Bronchial epithelial cell (primary cell): ENCODE measurements around the gene TMEM108. TPM values are rescaled to one million over a fixed set of nuclear protein-coding genes. Genes with fewer than 3 reads are reported as not detected.

Experiments used
- DNase-seq: peaks from one replicate; pipeline ENCODE4 v3.0.0-alpha.2; 2010; ENCODE audit warnings: low read depth
- FAIRE-seq: peaks from 2 replicates; lab custom pipeline; 2011; peaks lifted over from hg19 to GRCh38; lab: Jason Lieb, UNC
- H3K27me3 ChIP-seq: 2 replicates; pipeline ENCODE4 v1.5.1; 2011; ENCODE audit warnings: low read length; ENCODE audit not compliant: control insufficient read depth, insufficient read depth
- H3K36me3 ChIP-seq: 2 replicates; pipeline ENCODE4 v1.5.1; 2011; ENCODE audit warnings: low read length; ENCODE audit not compliant: control insufficient read depth, insufficient read depth
- H3K4me3 ChIP-seq: 2 replicates; pipeline ENCODE4 v1.5.1; 2011; ENCODE audit warnings: mild to moderate bottlenecking, low read depth, low read length, control low read depth
- CTCF ChIP-seq: IDR thresholded peaks from 2 replicates; pipeline ENCODE4 v1.5.1; 2011; ENCODE audit warnings: mild to moderate bottlenecking, moderate library complexity, low read length, control low read depth, inconsistent platforms; ENCODE audit not compliant: insufficient read depth, severe bottlenecking
- total RNA-seq: library from RNA; depleted of rRNA; stranded (reverse); fragments of >200 nt; gene quantifications from 2 replicates; pipeline ENCODE4 v1.2.1, GENCODE V29; 2014

TMEM108 gene
- total RNA-seq, 1 donor from 2014 or later, result not detected

DNA sequence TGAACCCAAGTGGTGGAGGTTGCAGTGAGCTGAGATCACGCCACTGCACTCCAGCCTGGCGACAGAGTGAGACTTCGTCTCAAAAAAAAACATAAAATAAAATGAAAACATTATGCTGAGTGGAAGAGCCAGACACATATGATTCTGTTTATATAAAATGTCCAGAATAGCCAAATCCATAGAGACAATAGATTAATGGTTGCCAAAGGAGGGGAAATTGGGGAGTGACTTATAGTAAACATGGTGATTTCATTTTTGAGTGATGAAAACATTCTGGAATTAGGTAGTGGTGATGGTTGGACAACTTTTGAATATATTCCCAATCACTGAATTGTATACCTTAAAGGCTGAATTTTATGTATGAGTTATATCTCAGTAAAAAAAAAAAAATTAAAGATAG, 189.6 kb downstream of the TMEM108 start:
- no peaks in the 10 kb centered on the region for H3K36me3 ChIP-seq
- no peak overlapping the region for H3K4me3 ChIP-seq
- H3K27me3 ChIP-seq, result no peaks in the 10 kb centered on the region
- DNase-seq, result no peak
- FAIRE-seq, result no peak
- TF ChIP-seq CTCF, result no peak

- FAIRE-seq (no peak), DNase-seq (no peak)
- TF ChIP-seq CTCF, result no peak
- Histone ChIP-seq H3K36me3 (no peaks in the 10 kb centered on the region), H3K27me3 (no peaks in the 10 kb centered on the region), H3K4me3 (no peak overlapping the region)
Observed at GRCh38 chr3:133230195-133230594, 192.0 kb downstream of the TMEM108 start.

- no peak overlapping the region for H3K4me3 ChIP-seq
- FAIRE-seq (no peak), DNase-seq (no peak)
- no peaks in the 10 kb centered on the region for H3K27me3 ChIP-seq
- no peak for TF ChIP-seq CTCF
- H3K36me3 ChIP-seq, result no peaks in the 10 kb centered on the region
Observed at GRCh38 chr3:133236901-133237300, 198.7 kb downstream of the TMEM108 start.

DNA sequence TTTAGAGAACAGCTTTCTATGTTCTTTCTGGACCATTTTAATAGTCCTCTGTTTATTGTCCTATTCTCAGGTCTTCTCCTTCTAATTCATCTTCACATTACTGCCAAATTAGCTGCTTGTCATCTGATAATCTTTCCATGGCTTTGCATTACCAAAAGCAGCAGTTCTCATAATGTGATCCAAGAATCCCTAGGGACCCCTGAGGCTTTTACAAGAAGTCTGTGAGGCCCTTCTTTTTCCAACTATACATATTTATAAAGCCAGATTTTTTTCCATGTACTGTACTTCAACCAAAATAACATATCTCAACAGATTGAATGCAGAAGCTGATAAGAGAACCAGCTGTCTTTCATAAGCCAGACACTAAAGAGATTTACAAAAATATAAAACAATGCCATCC, 199.2 kb downstream of the TMEM108 start:
- Histone ChIP-seq H3K27me3 (no peaks in the 10 kb centered on the region), H3K4me3 (no peak overlapping the region), H3K36me3 (no peaks in the 10 kb centered on the region)
- FAIRE-seq (no peak), DNase-seq (no peak)
- TF ChIP-seq CTCF, result no peak

- no peak for FAIRE-seq
- Histone ChIP-seq H3K27me3 (no peaks in the 10 kb centered on the region), H3K4me3 (no peak overlapping the region), H3K36me3 (no peaks in the 10 kb centered on the region)
- DNase-seq, result no peak
- no peak for TF ChIP-seq CTCF
Observed at GRCh38 chr3:133238015-133238414, 199.8 kb downstream of the TMEM108 start.

DNA sequence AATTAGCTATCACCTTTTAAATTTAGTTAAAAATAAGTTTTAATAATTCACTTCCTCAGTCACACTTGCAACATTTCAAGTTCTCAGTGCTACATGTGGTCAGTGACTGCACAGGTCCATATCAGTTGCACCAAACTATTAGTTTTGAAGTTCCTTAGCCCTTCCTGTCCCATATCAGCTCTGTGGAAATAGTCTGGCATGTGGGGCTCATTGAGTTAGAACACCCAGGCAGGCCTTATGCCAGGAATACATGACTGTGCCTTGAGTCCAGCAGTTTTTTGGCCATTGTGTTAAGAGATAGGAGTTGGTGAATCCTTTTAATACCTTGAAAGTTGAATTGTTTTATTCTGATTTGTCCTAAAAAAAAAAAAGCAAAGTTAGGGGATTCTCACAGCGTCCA, 207.9 kb downstream of the TMEM108 start:
- FAIRE-seq, result no peak
- no peak for DNase-seq

More for the DNA sequence above, 207.9 kb downstream of the TMEM108 start:
- no peak overlapping the region for H3K4me3 ChIP-seq
- H3K27me3 ChIP-seq, result no peaks in the 10 kb centered on the region
- no peak for TF ChIP-seq CTCF
- H3K36me3 ChIP-seq, result no peaks in the 10 kb centered on the region
